Measurements from ENCODE around the gene SBF2.

Gene SBF2

DNA sequence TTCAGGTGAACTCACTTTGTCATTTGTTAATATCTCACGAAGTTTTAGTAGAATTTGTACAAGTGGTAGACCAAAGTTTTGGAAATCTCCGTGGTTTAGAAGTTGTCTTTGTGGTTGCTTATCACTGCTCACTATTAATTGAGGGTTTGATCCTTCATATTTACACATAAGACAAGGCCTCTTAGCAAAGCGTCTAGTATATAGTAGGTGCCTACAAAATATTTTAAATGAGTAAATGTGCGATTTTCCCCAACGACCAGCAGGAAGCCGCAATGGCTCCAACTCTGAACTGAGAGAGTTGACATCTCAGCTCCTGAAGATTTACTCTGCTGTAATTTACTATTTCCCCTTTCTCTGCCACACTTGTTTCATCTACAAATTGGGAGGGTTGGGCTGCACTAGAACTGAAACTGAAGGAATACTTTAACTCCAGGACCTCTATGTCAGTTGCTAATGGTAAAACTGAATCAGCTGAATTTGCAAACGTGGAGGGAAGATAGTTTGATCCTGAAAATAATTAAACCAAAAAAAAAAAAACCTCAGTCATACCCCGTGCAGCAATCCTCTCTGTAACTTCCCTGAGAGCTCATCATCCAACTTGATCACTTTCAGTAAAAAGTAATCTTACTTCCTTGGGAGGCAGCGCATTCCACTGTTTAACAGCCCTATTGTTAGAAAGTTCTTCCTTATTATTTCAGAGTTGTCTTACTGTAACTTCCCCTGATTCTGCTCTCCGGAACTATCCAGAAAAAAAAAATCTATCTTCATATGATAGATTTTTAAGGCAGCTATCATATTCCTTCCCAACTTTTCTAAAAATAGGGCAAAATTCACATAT, 1.3 kb upstream of the SBF2 start:
- Histone ChIP-seq H3K9me3 (ENCODE audit: control insufficient read depth, low read length) (no peaks in the 10 kb centered on the region), H3K4me1 (ENCODE audit: control insufficient read depth, insufficient read depth, low read length, poor library complexity, severe bottlenecking) (peaks cover 17% of the 10 kb centered on the region), H3K4me3 (ENCODE audit: extremely low read depth, insufficient read depth, low read length, poor library complexity, severe bottlenecking) (peak overlapping the region; percentile 70), H3K36me3 (ENCODE audit: control insufficient read depth, insufficient read depth, low read length) (peaks cover 8% of the 10 kb centered on the region), H3K27ac (ENCODE audit: low read depth, low read length, severe bottlenecking) (no peak overlapping the region)
- WGBS, 2 experiments (ENCODE audit: insufficient coverage in 2 of 2): 26 to 36% methylated on average over 2 to 5 of the region's 10 CpGs

DNA sequence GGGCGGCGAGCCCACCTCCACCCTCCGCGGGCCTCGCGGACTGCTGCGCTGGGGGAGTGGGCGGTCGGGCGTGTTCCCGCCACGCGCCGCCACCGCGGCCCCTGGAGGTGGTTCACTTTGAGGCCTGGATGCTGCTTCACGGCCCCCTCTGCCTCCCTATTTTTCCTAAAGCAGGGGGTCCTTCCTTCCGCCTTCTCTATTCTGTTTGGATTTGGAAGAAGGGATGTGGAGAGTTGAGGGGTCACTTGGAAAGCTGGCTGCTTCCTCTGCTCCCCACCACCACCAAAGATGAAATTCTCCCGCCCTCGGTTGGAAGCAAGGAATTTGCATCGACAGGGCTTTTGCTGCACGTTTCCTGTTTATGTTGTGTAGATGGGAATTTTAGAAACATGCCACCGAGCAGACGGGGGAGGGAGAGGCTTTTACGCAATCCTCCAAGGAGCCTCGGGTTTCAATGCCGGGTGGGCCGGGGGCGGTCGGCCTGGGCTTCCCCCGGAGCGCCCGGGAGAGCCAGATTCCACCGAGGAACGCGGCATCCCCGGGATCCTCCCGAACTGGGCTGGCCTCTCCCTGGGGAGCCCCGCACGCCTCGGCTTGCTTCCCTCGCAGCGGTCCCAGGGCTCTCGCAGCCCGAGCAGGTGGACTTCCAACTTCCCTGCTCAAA, 403 bp upstream of the SBF2 start:
- peaks cover 14% of the 10 kb centered on the region for H3K36me3 ChIP-seq (ENCODE audit: control insufficient read depth, insufficient read depth, low read length)
- peaks cover 17% of the 10 kb centered on the region for H3K4me1 ChIP-seq (ENCODE audit: control insufficient read depth, insufficient read depth, low read length, poor library complexity, severe bottlenecking)
- H3K9me3 ChIP-seq (ENCODE audit: control insufficient read depth, low read length): no peaks in the 10 kb centered on the region
- H3K27ac ChIP-seq (ENCODE audit: low read depth, low read length, severe bottlenecking): peak overlapping the region; percentile 88
- peak overlapping the region; percentile 70 for H3K4me3 ChIP-seq (ENCODE audit: extremely low read depth, insufficient read depth, low read length, poor library complexity, severe bottlenecking)
- WGBS, 2 experiments (ENCODE audit: insufficient coverage in 2 of 2): 0 to 1% methylated on average over 34 to 37 of the region's 45 CpGs

DNA sequence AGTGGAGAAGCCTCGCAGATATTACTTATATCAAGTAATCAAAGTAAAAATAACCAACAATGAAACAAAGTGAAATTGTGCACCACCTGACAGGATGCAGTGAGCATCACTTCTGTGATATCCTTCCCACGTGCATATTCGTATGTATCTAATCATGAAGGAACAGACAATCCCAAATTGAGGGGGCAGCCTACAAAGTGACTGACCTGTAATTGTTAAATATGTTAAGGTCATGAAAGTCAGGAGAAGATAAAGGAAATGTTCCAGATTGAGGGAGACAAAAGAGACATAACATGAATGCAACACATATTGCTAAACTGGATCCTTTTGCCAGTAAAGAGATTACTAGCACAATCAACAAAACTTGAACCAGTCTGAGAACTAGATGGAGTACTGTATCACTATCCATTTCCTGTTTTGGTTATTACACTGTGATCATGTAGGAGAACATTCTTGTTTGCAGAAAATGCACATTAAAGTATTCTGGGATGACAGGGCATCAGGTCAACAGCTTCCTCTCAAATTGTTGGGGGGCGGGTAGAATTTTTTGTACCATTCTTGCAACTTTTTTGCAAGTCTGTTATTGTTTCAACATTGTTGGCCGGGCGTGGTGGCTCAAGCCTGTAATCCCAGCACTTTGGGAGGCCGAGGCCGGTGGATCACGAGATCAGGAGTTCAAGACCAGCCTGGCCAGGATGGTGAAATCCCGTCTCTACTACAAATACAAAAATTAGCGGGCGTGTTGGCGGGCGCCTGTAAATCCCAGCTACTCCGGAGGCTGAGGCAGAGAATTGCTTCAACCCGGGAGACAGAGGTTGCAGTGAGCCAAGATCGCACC, 2.0 kb downstream of the SBF2 start:
- peaks cover 22% of the 10 kb centered on the region for H3K4me1 ChIP-seq (ENCODE audit: control insufficient read depth, insufficient read depth, low read length, poor library complexity, severe bottlenecking)
- no peaks in the 10 kb centered on the region for H3K9me3 ChIP-seq (ENCODE audit: control insufficient read depth, low read length)
- H3K4me3 ChIP-seq (ENCODE audit: extremely low read depth, insufficient read depth, low read length, poor library complexity, severe bottlenecking): no peak overlapping the region
- 88 to 92% methylated on average over 12 to 14 of the region's 17 CpGs for WGBS, 2 experiments (ENCODE audit: insufficient coverage in 2 of 2)
- peaks cover 19% of the 10 kb centered on the region for H3K36me3 ChIP-seq (ENCODE audit: control insufficient read depth, insufficient read depth, low read length)
- H3K27ac ChIP-seq (ENCODE audit: low read depth, low read length, severe bottlenecking): no peak overlapping the region

DNA sequence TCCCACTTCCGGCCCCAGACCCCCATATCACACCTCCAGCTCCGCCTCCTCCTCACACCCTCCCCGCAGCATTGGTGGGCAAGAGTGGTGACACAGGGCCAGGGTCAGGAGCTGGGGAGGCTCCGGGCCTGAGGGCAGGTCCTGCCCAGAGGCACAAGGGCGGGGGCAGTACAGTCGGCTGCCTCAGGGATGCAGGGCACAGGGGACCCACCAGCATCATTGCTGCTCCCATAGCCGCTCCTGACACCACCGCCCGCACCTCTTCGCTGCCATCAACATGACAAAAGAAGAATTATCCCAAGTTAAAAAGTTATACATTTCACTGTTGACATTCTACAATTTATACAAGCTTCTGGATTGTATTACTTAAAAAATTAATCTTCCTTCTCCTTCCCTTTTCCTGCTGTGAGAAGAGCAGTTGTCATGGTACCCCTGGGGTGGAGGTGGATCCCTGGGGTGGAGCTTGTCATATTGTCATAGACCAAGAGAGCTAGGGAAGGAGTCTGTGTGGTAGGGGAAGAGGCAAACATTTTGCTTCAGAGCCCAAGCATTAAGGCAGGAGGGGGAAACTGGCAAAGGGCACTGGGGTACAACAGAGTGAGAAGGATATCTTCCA, 4.1 kb downstream of the SBF2 start:
- peaks cover 14% of the 10 kb centered on the region for H3K4me1 ChIP-seq (ENCODE audit: control insufficient read depth, insufficient read depth, low read length, poor library complexity, severe bottlenecking)
- H3K9me3 ChIP-seq (ENCODE audit: control insufficient read depth, low read length): no peaks in the 10 kb centered on the region
- H3K27ac ChIP-seq (ENCODE audit: low read depth, low read length, severe bottlenecking): no peak overlapping the region
- H3K4me3 ChIP-seq (ENCODE audit: extremely low read depth, insufficient read depth, low read length, poor library complexity, severe bottlenecking): no peak overlapping the region
- 77 to 89% methylated on average over 7 to 9 of the region's 10 CpGs for WGBS, 2 experiments (ENCODE audit: insufficient coverage in 2 of 2)
- peaks cover 19% of the 10 kb centered on the region for H3K36me3 ChIP-seq (ENCODE audit: control insufficient read depth, insufficient read depth, low read length)

DNA sequence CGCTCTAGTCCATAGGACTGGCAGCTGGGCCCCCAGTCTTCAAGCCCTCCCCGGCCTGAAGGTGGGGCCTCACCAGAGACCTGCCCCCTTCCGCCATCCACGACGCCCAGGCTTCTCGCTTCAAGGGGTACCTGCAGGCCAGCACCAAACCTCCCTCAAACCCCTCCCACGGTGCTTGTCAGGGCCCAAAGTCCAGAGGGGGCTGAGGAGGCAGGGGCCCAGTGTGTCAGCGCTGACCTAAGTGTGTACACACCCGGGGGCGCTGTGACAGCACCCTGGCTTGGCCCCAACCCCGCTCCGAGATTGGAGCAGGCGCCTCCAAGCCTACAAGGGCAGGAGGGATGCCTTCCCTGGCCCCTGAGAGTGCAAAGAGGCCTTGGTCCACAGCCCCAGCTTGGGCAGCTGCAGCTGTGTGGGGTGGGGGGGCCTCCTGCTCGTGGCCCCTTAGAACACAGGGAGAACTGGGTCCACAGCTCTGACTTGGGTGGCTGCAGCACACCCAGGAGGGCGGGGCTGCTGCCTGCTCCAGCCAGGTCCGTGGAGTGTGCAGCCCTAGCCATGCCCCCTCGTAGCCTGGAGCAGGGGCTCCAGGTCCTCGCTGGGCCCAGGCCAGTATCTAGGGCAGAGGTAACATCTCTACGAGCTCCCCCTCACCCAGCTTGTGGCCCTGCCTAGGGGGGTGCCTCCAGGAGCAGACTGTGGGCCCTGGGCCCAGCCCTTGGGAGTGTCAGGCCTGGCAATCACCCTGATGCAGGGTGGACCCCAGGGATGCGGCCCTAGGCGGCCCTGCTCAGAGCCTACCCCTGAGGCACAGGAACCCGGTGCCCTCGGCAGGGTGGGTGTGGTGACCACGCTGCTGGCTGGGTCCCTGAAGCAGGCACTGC, 4.9 kb downstream of the SBF2 start:
- 90 to 93% methylated on average over 18 to 23 of the region's 24 CpGs for WGBS, 2 experiments (ENCODE audit: insufficient coverage in 2 of 2)
- peaks cover 19% of the 10 kb centered on the region for H3K36me3 ChIP-seq (ENCODE audit: control insufficient read depth, insufficient read depth, low read length)
- H3K27ac ChIP-seq (ENCODE audit: low read depth, low read length, severe bottlenecking): no peak overlapping the region
- H3K4me3 ChIP-seq (ENCODE audit: extremely low read depth, insufficient read depth, low read length, poor library complexity, severe bottlenecking): no peak overlapping the region
- no peaks in the 10 kb centered on the region for H3K9me3 ChIP-seq (ENCODE audit: control insufficient read depth, low read length)
- peaks cover 14% of the 10 kb centered on the region for H3K4me1 ChIP-seq (ENCODE audit: control insufficient read depth, insufficient read depth, low read length, poor library complexity, severe bottlenecking)

DNA sequence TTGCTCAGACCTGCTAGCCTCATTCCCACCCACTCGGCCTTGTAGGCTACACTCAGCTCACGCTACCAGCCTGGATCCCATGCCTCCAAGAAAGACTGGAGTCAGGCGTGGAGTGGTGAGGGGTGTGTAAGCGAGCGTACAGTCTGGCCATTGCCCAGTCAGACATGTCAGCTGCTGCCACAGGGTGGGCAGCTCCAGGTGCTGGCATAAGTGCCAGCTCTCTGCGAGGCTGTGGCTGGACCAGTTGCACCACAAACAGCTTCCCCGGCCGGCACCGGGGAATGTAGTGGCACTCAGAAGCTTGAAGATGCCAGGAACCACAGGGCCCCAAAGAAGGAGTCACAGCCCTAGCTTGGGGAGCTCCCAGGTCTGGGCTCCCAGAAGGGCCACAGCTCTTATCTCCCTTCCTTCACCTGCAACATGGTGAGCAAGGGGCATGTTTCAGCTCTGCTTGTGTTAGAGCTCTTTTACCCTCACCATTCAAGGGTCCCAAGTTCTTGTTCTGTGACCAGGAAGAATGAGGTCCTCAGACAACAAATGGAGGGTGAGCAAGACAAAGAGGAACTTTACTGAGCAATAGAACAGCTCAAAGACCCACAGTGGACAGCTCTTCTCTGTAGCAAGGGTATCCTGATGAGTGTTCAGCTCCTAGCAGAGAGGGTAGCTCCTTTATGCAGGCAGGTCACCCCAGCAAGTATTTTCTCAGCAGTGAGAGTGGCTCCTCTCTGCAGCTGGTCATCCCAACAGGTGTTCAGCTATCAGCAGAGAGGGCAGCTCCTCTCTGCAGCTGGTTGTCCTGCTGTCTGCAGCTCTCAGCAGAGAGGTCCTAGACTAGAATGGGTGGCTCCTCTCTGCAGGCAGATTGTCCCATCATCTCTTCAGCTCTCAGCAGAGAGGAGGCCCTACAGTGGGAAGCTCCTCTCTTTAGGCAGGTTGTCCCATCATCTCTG, 6.0 kb downstream of the SBF2 start:
- H3K27ac ChIP-seq (ENCODE audit: low read depth, low read length, severe bottlenecking): no peak overlapping the region
- 97% methylated on average over 8 to 9 of the region's 9 CpGs for WGBS, 2 experiments (ENCODE audit: insufficient coverage in 2 of 2)
- no peaks in the 10 kb centered on the region for H3K9me3 ChIP-seq (ENCODE audit: control insufficient read depth, low read length)
- no peak overlapping the region for H3K4me3 ChIP-seq (ENCODE audit: extremely low read depth, insufficient read depth, low read length, poor library complexity, severe bottlenecking)
- H3K4me1 ChIP-seq (ENCODE audit: control insufficient read depth, insufficient read depth, low read length, poor library complexity, severe bottlenecking): peaks cover 14% of the 10 kb centered on the region
- peaks cover 19% of the 10 kb centered on the region for H3K36me3 ChIP-seq (ENCODE audit: control insufficient read depth, insufficient read depth, low read length)

DNA sequence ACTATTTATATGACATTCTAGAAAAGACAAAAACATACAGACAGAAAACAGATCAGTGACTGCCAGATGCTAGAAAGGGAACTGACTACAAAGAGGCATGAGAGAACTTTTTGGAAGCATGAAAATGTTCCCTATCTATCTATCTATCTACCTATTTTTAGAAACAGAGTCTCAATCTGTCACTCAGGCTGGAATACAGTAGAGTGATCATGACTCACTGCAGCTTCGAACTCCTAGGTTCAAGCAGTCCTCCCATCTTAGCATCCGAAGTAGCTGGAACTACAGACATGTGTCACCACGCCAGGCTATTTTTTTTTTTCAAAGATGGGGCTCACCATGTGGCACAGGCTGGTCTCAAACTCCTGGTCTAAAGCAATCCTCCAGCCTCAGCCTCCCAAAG, 6.9 kb downstream of the SBF2 start:
- WGBS, 2 experiments (ENCODE audit: insufficient coverage in 2 of 2): 95 to 97% methylated on average over 3 of the region's 3 CpGs
- H3K4me3 ChIP-seq (ENCODE audit: extremely low read depth, insufficient read depth, low read length, poor library complexity, severe bottlenecking): no peak overlapping the region
- H3K4me1 ChIP-seq (ENCODE audit: control insufficient read depth, insufficient read depth, low read length, poor library complexity, severe bottlenecking): peaks cover 8% of the 10 kb centered on the region
- H3K27ac ChIP-seq (ENCODE audit: low read depth, low read length, severe bottlenecking): no peak overlapping the region
- H3K9me3 ChIP-seq (ENCODE audit: control insufficient read depth, low read length): no peaks in the 10 kb centered on the region
- H3K36me3 ChIP-seq (ENCODE audit: control insufficient read depth, insufficient read depth, low read length): peaks cover 19% of the 10 kb centered on the region

DNA sequence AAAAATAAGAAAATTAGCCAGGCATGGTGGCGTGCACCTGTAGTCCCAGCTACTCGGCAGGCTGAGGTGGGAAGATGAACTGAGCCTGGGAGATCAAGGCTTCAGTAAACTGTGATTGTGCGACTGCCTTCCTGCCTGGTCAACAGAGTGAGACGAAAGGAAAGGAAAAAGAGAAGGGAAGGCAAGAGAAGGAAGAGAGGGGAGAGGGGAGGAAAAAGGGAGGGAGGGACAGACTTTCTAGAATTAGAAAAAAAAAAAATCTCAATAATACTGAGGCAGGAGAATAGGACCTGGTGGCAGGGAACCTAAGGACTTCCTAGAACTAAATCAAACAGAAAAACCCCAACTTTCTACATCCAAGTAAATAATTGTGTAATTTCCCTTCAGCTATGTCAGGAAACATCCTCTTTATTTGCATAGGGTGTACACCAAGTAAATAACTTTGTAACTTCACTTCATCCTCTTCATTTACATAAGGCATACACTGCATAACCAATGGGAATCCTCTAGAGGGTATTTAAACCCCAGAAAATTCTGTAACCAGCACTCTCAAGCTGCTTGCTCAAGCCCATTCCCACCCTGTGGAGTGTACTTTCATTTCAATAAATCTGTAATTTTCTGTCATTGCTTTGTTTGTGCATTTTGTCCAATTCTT, 8.7 kb downstream of the SBF2 start:
- no peak overlapping the region for H3K27ac ChIP-seq (ENCODE audit: low read depth, low read length, severe bottlenecking)
- H3K36me3 ChIP-seq (ENCODE audit: control insufficient read depth, insufficient read depth, low read length): peaks cover 11% of the 10 kb centered on the region
- 81 to 94% methylated on average over 4 of the region's 4 CpGs for WGBS, 2 experiments (ENCODE audit: insufficient coverage in 2 of 2)
- no peaks in the 10 kb centered on the region for H3K9me3 ChIP-seq (ENCODE audit: control insufficient read depth, low read length)
- no peak overlapping the region for H3K4me3 ChIP-seq (ENCODE audit: extremely low read depth, insufficient read depth, low read length, poor library complexity, severe bottlenecking)
- H3K4me1 ChIP-seq (ENCODE audit: control insufficient read depth, insufficient read depth, low read length, poor library complexity, severe bottlenecking): peaks cover 5% of the 10 kb centered on the region

DNA sequence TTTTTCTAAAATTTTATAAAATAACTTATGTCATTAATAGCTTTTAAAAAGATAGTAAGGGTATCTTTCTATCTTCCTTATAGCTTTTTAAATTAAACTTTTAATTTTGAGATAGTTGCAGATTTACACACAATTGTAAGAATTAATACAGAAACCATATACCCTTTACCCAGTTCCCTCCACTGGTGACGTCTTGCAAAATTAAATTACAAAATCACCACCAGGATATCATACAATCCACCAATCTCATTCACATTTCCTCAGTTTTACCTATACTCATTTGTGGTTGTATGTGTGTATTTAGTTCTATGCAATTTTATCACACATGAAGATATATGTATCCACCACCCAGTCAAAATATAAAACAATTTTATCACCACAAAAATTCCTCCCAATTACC, 10.0 kb downstream of the SBF2 start:
- Histone ChIP-seq H3K4me1 (ENCODE audit: control insufficient read depth, insufficient read depth, low read length, poor library complexity, severe bottlenecking) (peaks cover 5% of the 10 kb centered on the region), H3K9me3 (ENCODE audit: control insufficient read depth, low read length) (no peaks in the 10 kb centered on the region), H3K27ac (ENCODE audit: low read depth, low read length, severe bottlenecking) (no peak overlapping the region), H3K36me3 (ENCODE audit: control insufficient read depth, insufficient read depth, low read length) (peaks cover 4% of the 10 kb centered on the region), H3K4me3 (ENCODE audit: extremely low read depth, insufficient read depth, low read length, poor library complexity, severe bottlenecking) (no peak overlapping the region)
- 100% methylated on average over 1 of the region's 1 CpG; no CpG with 5 or more reads in 1 of the 2 experiments for WGBS, 2 experiments (ENCODE audit: insufficient coverage in 2 of 2)

Data from mesodermal cell (in vitro differentiated cells).